Spinal cord (tissue), 10 donors: ENCODE results near the gene PITPNC1. TPM values are rescaled to one million over a fixed set of nuclear protein-coding genes. Genes with fewer than 3 reads are reported as not detected.
"Not testable (repeated sequence)": the region's sequence is repeated elsewhere in the genome, so short reads cannot be mapped to it uniquely, and the experiment has no call there.

Source experiments
- DNase-seq, 6 donors: peaks; one replicate each; pipeline versions ENCODE4 v3.0.0 to v3.0.0-alpha.2; 2013 to 2015; ENCODE audit warnings: low spot score in 6 of 6, low read depth in 4 of 6
- H3K27ac ChIP-seq: one replicate; pipeline ENCODE4 v1.5.1; 2013; ENCODE audit warnings: low read depth, low read length, control low read depth
- H3K27me3 ChIP-seq: one replicate; pipeline ENCODE4 v1.6.1; 2013; ENCODE audit warnings: low read length; ENCODE audit not compliant: control insufficient read depth, insufficient read depth
- H3K36me3 ChIP-seq: one replicate; pipeline ENCODE4 v1.6.1; 2013; ENCODE audit warnings: low read length; ENCODE audit not compliant: control insufficient read depth, insufficient read depth
- H3K4me1 ChIP-seq: one replicate; pipeline ENCODE4 v1.6.1; 2013; ENCODE audit warnings: low read length; ENCODE audit not compliant: control insufficient read depth, insufficient read depth
- H3K4me3 ChIP-seq: one replicate; pipeline ENCODE4 v1.5.1; 2013; ENCODE audit warnings: low read depth, low read length, control low read depth
- H3K9me3 ChIP-seq: one replicate; pipeline ENCODE4 v1.6.1; 2013; ENCODE audit warnings: low read length; ENCODE audit not compliant: control insufficient read depth, insufficient read depth
- WGBS: methylation state at CpG from one replicate; pipeline ENCODE4 v1.1.5; 2013; ENCODE audit warnings: missing lambda C conversion rate; ENCODE audit not compliant: insufficient coverage; 5-methylcytosine and 5-hydroxymethylcytosine counted together
- polyA plus RNA-seq, 2 donors: library from polyadenylated mRNA; unstranded; fragments of 120-200 nt; gene quantifications; one replicate each; pipeline ENCODE4 v1.2.1, GENCODE V29; 2013; ENCODE audit not compliant: insufficient read length in 2 of 2
- total RNA-seq, 2 donors: library from RNA; depleted of rRNA in 1 of 2; stranded (reverse); fragments of 120-200 nt in 1 of 2; fragments of >200 nt in 1 of 2; gene quantifications; one replicate each; pipeline versions ENCODE4 v1.2.3 to v1.2.4, GENCODE V29; 2013 to 2014
- donor health status: healthy.

The PITPNC1 gene
- total and polyA plus RNA-seq, 4 donors, result 34.5 to 71.1 (median 60.8) TPM

- DNase-seq, H3K9me3 ChIP-seq, H3K4me3 ChIP-seq, H3K27me3 ChIP-seq, H3K27ac ChIP-seq, H3K36me3 ChIP-seq: not testable (repeated sequence)
- H3K4me1 ChIP-seq, result peaks cover 17% of the 10 kb centered on the region
- WGBS, result 100% methylated on average over 1 of the region's 5 CpGs
These were observed 118.5 kb downstream of the PITPNC1 start for GRCh38 chr17:67495534-67495933.

- 0% methylated on average over 1 of the region's 7 CpGs for WGBS
- no peaks in the 10 kb centered on the region for H3K36me3 ChIP-seq
- H3K27me3 ChIP-seq, result no peaks in the 10 kb centered on the region
These were observed 119.2 kb downstream of the PITPNC1 start for GRCh38 chr17:67496286-67496685.

GRCh38 chr17:67499685-67500084 is 122.6 kb downstream of the PITPNC1 start:
- H3K4me1 ChIP-seq, result no peaks in the 10 kb centered on the region
- no peaks in the 10 kb centered on the region for H3K36me3 ChIP-seq
- H3K9me3 ChIP-seq, result peaks cover 2% of the 10 kb centered on the region
- no peak overlapping the region for H3K27ac ChIP-seq
- WGBS, result no CpG with 5 or more reads among the region's 4 CpGs
- no peaks in the 10 kb centered on the region for H3K27me3 ChIP-seq
- no peak for DNase-seq
- H3K4me3 ChIP-seq, result no peak overlapping the region

More at GRCh38 chr17:67496286-67496685, 119.2 kb downstream of the PITPNC1 start:
- Histone ChIP-seq H3K4me3 (no peak overlapping the region), H3K9me3 (peaks cover 2% of the 10 kb centered on the region), H3K4me1 (peaks cover 10% of the 10 kb centered on the region), H3K27ac (no peak overlapping the region)
- no peak for DNase-seq

- H3K27me3 ChIP-seq, result no peaks in the 10 kb centered on the region
- no peak for DNase-seq
- H3K4me1 ChIP-seq, result no peaks in the 10 kb centered on the region
- no peak overlapping the region for H3K27ac ChIP-seq
- no peaks in the 10 kb centered on the region for H3K36me3 ChIP-seq
- no CpG with 5 or more reads among the region's 2 CpGs for WGBS
- H3K9me3 ChIP-seq, result peaks cover 2% of the 10 kb centered on the region
- no peak overlapping the region for H3K4me3 ChIP-seq
These were observed 123.2 kb downstream of the PITPNC1 start for GRCh38 chr17:67500261-67500660.

- H3K4me1 ChIP-seq, result no peaks in the 10 kb centered on the region
- no peaks in the 10 kb centered on the region for H3K27me3 ChIP-seq
- no peak overlapping the region for H3K4me3 ChIP-seq
- DNase-seq, result no peak
- H3K27ac ChIP-seq, result no peak overlapping the region
- H3K36me3 ChIP-seq, result no peaks in the 10 kb centered on the region
- 96% methylated on average over 5 of the region's 11 CpGs for WGBS
- no peaks in the 10 kb centered on the region for H3K9me3 ChIP-seq
These were observed 123.7 kb downstream of the PITPNC1 start for GRCh38 chr17:67500677-67501300.

- no CpG with 5 or more reads among the region's 3 CpGs for WGBS
- H3K4me1 ChIP-seq, result no peaks in the 10 kb centered on the region
- H3K4me3 ChIP-seq, result no peak overlapping the region
- H3K27ac ChIP-seq, result no peak overlapping the region
- no peaks in the 10 kb centered on the region for H3K36me3 ChIP-seq
- no peaks in the 10 kb centered on the region for H3K27me3 ChIP-seq
- H3K9me3 ChIP-seq, result no peaks in the 10 kb centered on the region
- no peak for DNase-seq
These were observed 125.1 kb downstream of the PITPNC1 start for GRCh38 chr17:67502151-67502550.

GRCh38 chr17:67503184-67503583 is 126.1 kb downstream of the PITPNC1 start:
- no peak for DNase-seq
- Histone ChIP-seq H3K4me1 (no peaks in the 10 kb centered on the region), H3K4me3 (no peak overlapping the region), H3K9me3 (peaks cover 5% of the 10 kb centered on the region), H3K27ac (no peak overlapping the region), H3K36me3 (no peaks in the 10 kb centered on the region), H3K27me3 (no peaks in the 10 kb centered on the region)
- WGBS, result no CpG with 5 or more reads among the region's 1 CpG

GRCh38 chr17:67503739-67504138 is 126.7 kb downstream of the PITPNC1 start:
- H3K9me3 ChIP-seq, result peaks cover 5% of the 10 kb centered on the region
- H3K4me3 ChIP-seq, result no peak overlapping the region
- 50% methylated on average over 2 of the region's 2 CpGs for WGBS
- no peak overlapping the region for H3K27ac ChIP-seq
- H3K36me3 ChIP-seq, result no peaks in the 10 kb centered on the region
- no peaks in the 10 kb centered on the region for H3K4me1 ChIP-seq
- no peak for DNase-seq
- no peaks in the 10 kb centered on the region for H3K27me3 ChIP-seq

GRCh38 chr17:67504182-67504581 is 127.1 kb downstream of the PITPNC1 start:
- 51% methylated on average over 2 of the region's 2 CpGs for WGBS
- Histone ChIP-seq H3K9me3 (peaks cover 5% of the 10 kb centered on the region), H3K27ac (no peak overlapping the region), H3K27me3 (no peaks in the 10 kb centered on the region), H3K4me3 (no peak overlapping the region), H3K36me3 (no peaks in the 10 kb centered on the region), H3K4me1 (no peaks in the 10 kb centered on the region)
- DNase-seq, result no peak

GRCh38 chr17:67506966-67507365 is 129.9 kb downstream of the PITPNC1 start:
- H3K36me3 ChIP-seq, result no peaks in the 10 kb centered on the region
- peaks cover 4% of the 10 kb centered on the region for H3K4me1 ChIP-seq
- 96% methylated on average over 5 of the region's 8 CpGs for WGBS
- no peak overlapping the region for H3K27ac ChIP-seq
- peaks cover 5% of the 10 kb centered on the region for H3K9me3 ChIP-seq
- DNase-seq, result no peak
- no peaks in the 10 kb centered on the region for H3K27me3 ChIP-seq
- H3K4me3 ChIP-seq, result no peak overlapping the region
